ENCODE results near the gene PRRG1. TPM values are rescaled to one million over a fixed set of nuclear protein-coding genes. Genes with fewer than 3 reads are reported as not detected.

Gene PRRG1
- total and polyA plus RNA-seq, 2 of the 13 experiments (the other 11 are each of a cell fraction or from before 2014, with no cell fraction given) = 5.0 to 11.0 TPM

DNA sequence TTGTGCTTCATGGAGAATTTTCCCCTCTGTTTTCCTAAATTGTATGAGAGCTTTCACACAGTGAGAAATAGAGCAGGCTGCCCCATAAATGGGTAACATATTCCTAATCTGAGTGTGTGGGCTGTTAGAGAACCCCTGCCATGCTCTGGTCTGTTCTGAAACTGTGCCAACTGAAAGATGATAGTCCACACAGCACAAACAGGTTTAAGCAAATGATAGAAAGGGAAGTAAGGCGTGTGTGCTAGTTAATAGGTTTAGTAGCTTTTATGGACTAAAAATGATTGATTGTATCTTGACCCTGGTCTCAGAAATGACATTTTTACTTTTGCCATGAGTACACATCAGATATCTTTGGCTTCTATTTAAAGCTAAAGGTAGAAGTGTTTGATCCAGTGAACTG, 106.2 kb downstream of the PRRG1 start:
- FAIRE-seq (no peak), DNase-seq (ENCODE audit: low spot score) (no peak), ATAC-seq (no peak)
- H3K36me3 ChIP-seq (replicated peaks in 1 of 2; ENCODE audit: control insufficient read depth in 1 of 2, insufficient read depth in 2 of 2, low read length in 2 of 2) = no peaks in the 10 kb centered on the region; a peak in 1 of 5 replicates
- no peak overlapping the region for H3K4me2 ChIP-seq (ENCODE audit: low read depth, low read length)
- intact Hi-C loops (cut with micrococcal nuclease; ENCODE audit: unreplicated experiment) = no loop called here
- H3K9ac ChIP-seq (ENCODE audit: insufficient read depth, low read depth, low read length) = no peak overlapping the region
- H3K27ac ChIP-seq (ENCODE audit: extremely low read length, insufficient read depth, low read length) = no peak overlapping the region
- H3K4me1 ChIP-seq (ENCODE audit: insufficient read depth, low read length) = no peaks in the 10 kb centered on the region
- in situ Hi-C loops (cut with HindIII; ENCODE audit: extremely low pct_ligation_motif_present, low pct_unique_long_range_greater_than_20kb) = no loop called here
- no peak overlapping the region for H2AFZ ChIP-seq (ENCODE audit: low read length)
- POLR2A ChIA-PET = no interaction called here
- no TSS peak for BruUV-seq (replicated peaks)
- CTCF ChIA-PET (ENCODE audit: low intra/inter-chr PET ratio, low total read pairs) = no interaction called here
- no peak overlapping the region for H3K4me3 ChIP-seq (replicated peaks in 1 of 3; ENCODE audit: insufficient read depth in 1 of 3, low read depth in 2 of 3, low read length in 3 of 3)
- H3K9me3 ChIP-seq (ENCODE audit: low read length) = no peaks in the 10 kb centered on the region
- H4K20me1 ChIP-seq (ENCODE audit: insufficient read depth, low read length) = no peaks in the 10 kb centered on the region
- 100% methylated on average over 1 of the region's 1 CpG for WGBS (ENCODE audit: low lambda C conversion rate)
- H3K27me3 ChIP-seq (ENCODE audit: control insufficient read depth in 1 of 2, insufficient read depth in 2 of 2, low read length in 2 of 2) = no peaks in the 10 kb centered on the region
- H3K79me2 ChIP-seq (ENCODE audit: insufficient read depth, low read length) = no peaks in the 10 kb centered on the region
- TF ChIP-seq ZMAT3 (CRISPR knock-in tag; conservative IDR thresholded peaks at IDR 0.05) (no peak), PITX1 (CRISPR knock-in tag; IDR thresholded peaks at IDR 0.05) (no peak), ARNT (IDR thresholded peaks at IDR 0.05) (no peak), RERE (CRISPR knock-in tag; IDR thresholded peaks at IDR 0.05; ENCODE audit: low read depth) (no peak), ZBTB40 (IDR thresholded peaks at IDR 0.05) (no peak), ZBTB40 (CRISPR knock-in tag; IDR thresholded peaks at IDR 0.05) (no peak), ZNF629 (CRISPR knock-in tag; conservative IDR thresholded peaks at IDR 0.05) (no peak), HDAC2 (CRISPR knock-in tag; IDR thresholded peaks at IDR 0.05) (no peak), SNAI1 (CRISPR knock-in tag; IDR thresholded peaks at IDR 0.05; ENCODE audit: borderline replicate concordance) (no peak), ISL2 (CRISPR knock-in tag; IDR thresholded peaks at IDR 0.05) (no peak), RARG (CRISPR knock-in tag; IDR thresholded peaks at IDR 0.05; ENCODE audit: low read depth) (no peak)

All from HepG2 (cell line).